ENCODE measurements around the gene TMEM119.

Gene TMEM119

DNA sequence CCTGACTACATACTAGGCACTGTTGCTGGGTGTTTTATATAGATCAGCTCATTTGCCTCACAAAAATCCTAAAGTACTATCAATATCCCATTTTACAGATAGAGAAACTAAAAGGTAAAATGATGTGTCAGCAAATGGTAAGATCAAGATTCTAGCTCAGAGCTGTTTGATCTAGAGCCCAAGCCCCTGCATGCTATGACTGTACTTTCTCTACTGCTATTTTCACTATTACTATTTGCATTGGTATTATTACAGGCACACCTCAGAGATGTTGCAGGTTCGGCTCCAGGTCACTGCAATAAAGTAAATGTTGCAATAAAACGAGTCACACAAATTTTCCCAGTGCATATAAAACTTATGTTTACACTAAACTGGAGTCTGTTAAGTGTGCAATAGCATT, 24.6 kb downstream of the TMEM119 start:
- TF ChIP-seq, protein P1, sequence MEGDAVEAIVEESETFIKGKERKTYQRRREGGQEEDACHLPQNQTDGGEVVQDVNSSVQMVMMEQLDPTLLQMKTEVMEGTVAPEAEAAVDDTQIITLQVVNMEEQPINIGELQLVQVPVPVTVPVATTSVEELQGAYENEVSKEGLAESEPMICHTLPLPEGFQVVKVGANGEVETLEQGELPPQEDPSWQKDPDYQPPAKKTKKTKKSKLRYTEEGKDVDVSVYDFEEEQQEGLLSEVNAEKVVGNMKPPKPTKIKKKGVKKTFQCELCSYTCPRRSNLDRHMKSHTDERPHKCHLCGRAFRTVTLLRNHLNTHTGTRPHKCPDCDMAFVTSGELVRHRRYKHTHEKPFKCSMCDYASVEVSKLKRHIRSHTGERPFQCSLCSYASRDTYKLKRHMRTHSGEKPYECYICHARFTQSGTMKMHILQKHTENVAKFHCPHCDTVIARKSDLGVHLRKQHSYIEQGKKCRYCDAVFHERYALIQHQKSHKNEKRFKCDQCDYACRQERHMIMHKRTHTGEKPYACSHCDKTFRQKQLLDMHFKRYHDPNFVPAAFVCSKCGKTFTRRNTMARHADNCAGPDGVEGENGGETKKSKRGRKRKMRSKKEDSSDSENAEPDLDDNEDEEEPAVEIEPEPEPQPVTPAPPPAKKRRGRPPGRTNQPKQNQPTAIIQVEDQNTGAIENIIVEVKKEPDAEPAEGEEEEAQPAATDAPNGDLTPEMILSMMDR (IDR thresholded peaks at IDR 0.05): no peak

DNA sequence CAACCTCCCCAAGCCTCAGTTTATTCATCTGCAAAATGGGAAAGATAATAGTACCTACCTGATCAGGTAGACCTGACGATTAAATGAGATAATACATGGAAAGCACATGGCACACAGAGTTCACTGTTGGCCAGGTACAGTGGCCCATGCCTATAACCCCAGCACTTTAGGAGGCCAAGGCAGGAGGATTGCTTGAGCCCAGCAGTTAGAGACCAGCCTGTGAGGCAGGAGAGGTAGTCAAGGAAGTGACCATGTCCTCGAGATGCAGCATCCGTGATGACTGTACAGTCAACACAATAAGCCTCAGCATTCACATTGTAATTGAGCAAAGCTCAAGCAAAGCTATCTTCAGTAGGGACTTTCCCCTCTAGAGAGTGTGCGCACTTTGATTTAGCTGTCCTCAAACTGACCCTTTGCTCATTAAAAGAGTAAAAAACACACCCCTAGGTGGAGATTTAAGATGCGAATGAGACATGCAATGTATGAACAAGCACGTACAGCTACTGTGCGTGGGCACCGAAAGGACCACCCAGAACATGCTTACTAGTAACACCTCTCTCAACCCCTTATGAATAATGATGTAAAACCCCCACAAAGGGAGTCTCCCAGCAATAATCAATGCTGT, 25.6 kb downstream of the TMEM119 start:
- no peak for DNase-seq
- Histone ChIP-seq H3K9me3 (no peaks in the 10 kb centered on the region), H3K27me3 (no peaks in the 10 kb centered on the region), H3K36me3 (peaks cover 12 to 32% (median 30%) of the 10 kb centered on the region in 3 donors), H3K27ac (no peak overlapping the region), H3K4me1 (no peaks in the 10 kb centered on the region), H3K4me3 (no peak overlapping the region)
- intact Hi-C loops (cut with DNase I; ENCODE audit: low total_unique reads): no loop called here
- TF ChIP-seq, protein P1 (IDR thresholded peaks at IDR 0.05): no peak

More for the DNA sequence above, 24.6 kb downstream of the TMEM119 start:
- intact Hi-C loops (cut with DNase I; ENCODE audit: low total_unique reads): no loop called here
- Histone ChIP-seq H3K27me3 (no peaks in the 10 kb centered on the region), H3K27ac (no peak overlapping the region), H3K4me1 (no peaks in the 10 kb centered on the region), H3K36me3 (peaks cover 6 to 21% (median 20%) of the 10 kb centered on the region in 3 donors), H3K4me3 (no peak overlapping the region), H3K9me3 (no peaks in the 10 kb centered on the region)
- DNase-seq: no peak

DNA sequence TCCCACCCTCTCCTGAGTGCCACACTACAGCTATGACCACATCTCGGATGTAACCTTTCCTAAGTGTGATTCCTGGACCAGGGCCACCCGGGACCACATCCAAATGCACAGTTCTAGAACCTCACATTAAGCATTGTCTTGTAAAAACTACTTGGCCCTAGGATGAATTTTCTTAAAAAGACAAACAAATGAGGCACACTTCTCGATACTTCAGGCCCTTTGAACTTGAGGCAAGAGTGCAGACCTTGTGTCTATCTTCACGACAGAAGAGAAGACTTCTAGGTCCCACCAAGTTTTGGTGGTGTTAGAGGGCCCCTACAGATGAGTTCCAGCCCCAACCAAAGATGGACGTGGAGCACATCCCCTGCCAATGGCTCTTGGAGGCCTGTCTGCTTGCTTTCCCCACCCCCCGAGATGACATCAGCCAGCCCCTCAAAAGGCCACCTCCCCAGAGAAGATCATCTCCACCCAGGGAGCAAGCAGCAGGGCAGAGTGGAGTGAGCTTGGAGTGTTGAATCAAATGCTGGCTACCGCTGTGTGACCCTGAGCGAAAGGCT, 26.2 kb downstream of the TMEM119 start:
- intact Hi-C loops (cut with DNase I; ENCODE audit: low total_unique reads): no loop called here

DNA sequence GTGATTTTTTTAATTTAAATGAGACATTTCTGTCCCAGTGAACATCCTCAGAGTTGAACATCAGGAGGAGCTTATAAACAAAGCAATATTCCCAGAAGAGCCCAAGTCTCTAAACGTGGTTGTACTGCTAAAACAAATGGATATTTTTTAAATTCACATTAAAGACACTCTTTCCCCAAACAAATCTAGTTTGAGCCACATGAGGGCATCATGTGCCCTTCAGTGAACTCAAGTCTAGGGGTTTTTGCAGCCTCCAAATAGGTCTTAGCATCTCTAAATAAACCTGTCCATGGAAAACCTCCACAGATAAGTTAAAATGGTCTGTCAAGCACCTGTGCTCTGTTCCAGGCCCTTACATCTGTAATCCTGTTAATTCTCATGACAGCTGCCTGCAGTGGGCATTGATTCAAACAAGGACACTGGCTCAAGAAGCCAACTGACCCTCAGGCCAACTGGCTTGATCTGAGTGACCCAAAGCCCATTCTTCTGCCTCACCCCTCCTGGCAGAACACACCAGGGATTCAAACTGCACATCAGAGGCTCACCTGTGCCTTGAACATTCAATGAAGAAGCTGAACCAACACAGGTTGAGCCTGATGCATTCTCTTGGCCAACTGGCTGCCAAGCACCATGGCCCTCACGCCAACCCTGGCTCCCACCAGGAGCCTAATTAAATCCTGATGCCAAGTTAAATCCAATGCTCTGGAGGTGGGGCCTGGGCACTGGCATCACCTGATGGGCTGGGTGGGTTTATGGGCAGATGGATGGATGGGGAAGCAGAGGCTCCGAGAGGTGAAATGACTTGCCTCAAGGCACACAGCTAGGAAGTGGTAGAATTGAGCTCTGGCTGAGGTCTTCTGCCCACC, 26.9 kb downstream of the TMEM119 start:
- H3K9me3 ChIP-seq: no peaks in the 10 kb centered on the region
- no peaks in the 10 kb centered on the region for H3K27me3 ChIP-seq
- H3K4me3 ChIP-seq: no peak overlapping the region
- DNase-seq: peak in 1 of 2 donors; percentile 55
- H3K27ac ChIP-seq: no peak overlapping the region
- H3K4me1 ChIP-seq: peaks cover 0 to 5% (median 2%) of the 10 kb centered on the region in 4 donors
- TF ChIP-seq, protein P1 (IDR thresholded peaks at IDR 0.05): peak; percentile 34 to 37
- intact Hi-C loops (cut with DNase I; ENCODE audit: low total_unique reads): no loop called here
- H3K36me3 ChIP-seq: peaks cover 25 to 45% (median 43%) of the 10 kb centered on the region in 3 donors

More for the DNA sequence above, 26.2 kb downstream of the TMEM119 start:
- no peaks in the 10 kb centered on the region for H3K27me3 ChIP-seq
- peaks cover 18 to 38% (median 36%) of the 10 kb centered on the region in 3 donors for H3K36me3 ChIP-seq
- no peak overlapping the region for H3K4me3 ChIP-seq
- no peaks in the 10 kb centered on the region for H3K9me3 ChIP-seq
- H3K4me1 ChIP-seq: no peaks in the 10 kb centered on the region
- H3K27ac ChIP-seq: no peak overlapping the region
- peak in 1 of 2 donors; percentile 38 for DNase-seq
- TF ChIP-seq, protein P1 (IDR thresholded peaks at IDR 0.05): no peak

DNA sequence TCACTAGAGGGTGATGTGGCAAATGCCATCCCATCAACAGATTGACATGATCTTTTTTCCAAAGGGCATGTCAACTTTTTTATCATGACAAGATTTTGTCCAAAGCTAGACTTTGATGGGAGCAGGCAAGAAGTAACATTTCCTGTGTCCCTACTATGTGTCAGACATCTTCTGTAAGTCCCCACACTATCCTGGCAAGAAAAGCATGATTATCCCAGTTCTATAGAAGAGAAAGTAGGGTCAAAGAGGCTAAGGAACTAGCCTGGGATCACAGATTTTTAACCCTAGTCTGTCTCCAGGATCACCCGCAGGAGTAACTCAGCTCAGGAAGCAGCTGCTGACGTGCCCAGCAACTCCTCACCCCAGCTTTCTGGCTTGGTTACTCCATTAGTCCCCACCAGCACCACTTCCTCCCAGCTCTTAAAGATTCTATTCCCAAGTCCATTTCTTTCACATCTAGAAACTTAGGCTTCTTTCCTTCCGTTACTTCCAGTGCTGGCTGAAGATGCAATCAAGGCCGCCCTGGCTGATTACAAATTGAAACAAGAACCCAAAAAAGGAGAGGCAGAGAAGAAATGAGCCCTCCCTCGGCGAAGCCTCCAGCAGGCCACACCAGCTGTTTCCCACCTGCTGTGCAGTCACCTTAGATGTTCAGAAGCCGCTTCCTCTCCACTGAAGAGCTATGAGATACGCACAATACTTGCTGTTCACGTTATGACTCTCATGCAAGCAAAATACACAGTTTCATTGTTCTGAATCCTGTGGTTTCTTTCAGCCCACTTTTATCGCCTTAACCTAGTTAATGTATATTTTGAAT, 29.3 kb downstream of the TMEM119 start:
- TF ChIP-seq, protein P1 (IDR thresholded peaks at IDR 0.05): no peak
- Histone ChIP-seq H3K9me3 (no peaks in the 10 kb centered on the region), H3K27me3 (no peaks in the 10 kb centered on the region), H3K4me3 (no peak overlapping the region), H3K36me3 (peaks cover 35 to 64% (median 62%) of the 10 kb centered on the region in 3 donors), H3K4me1 (peaks cover 0 to 18% (median 13%) of the 10 kb centered on the region in 4 donors), H3K27ac (no peak overlapping the region)
- peak in 1 of 2 donors; percentile 31 for DNase-seq
- intact Hi-C loops (cut with DNase I; ENCODE audit: low total_unique reads): loop anchor here (5.0 to 10.0 kb wide), 3 partner anchors 49 to 386 kb away; no protein-coding TSS in a partner anchor
